Muscle layer of colon (tissue), 2 donors: ENCODE results near the gene MPZL1.

Source experiments
- H3K27ac ChIP-seq: one replicate; pipeline ENCODE4 v1.7.0; 2013; ENCODE audit warnings: low read depth, mild to moderate bottlenecking, low read length, moderate library complexity
- H3K27me3 ChIP-seq, 2 donors: one replicate each; pipeline ENCODE4 v1.7.0; 2013; ENCODE audit warnings: low read length in 2 of 2, mild to moderate bottlenecking in 2 of 2; ENCODE audit not compliant: insufficient read depth in 2 of 2, control insufficient read depth in 1 of 2
- H3K36me3 ChIP-seq: one replicate; pipeline ENCODE4 v1.7.0; 2013; ENCODE audit warnings: mild to moderate bottlenecking, low read length; ENCODE audit not compliant: insufficient read depth
- H3K4me1 ChIP-seq: one replicate; pipeline ENCODE4 v1.7.0; 2013; ENCODE audit warnings: mild to moderate bottlenecking, low read length; ENCODE audit not compliant: insufficient read depth
- H3K4me3 ChIP-seq, 2 donors: one replicate each; pipeline ENCODE4 v1.7.0; 2013; ENCODE audit warnings: low read length in 2 of 2, low read depth in 1 of 2, mild to moderate bottlenecking in 1 of 2, moderate library complexity in 1 of 2
- H3K9ac ChIP-seq: one replicate; pipeline ENCODE4 v1.7.0; 2013; ENCODE audit warnings: low read length
- H3K9me3 ChIP-seq: one replicate; pipeline ENCODE4 v1.7.0; 2013; ENCODE audit warnings: mild to moderate bottlenecking, low read length
- donor health status: abdominal sarcoma.
- donor health status: Adenocarcinoma of cecum.

The MPZL1 gene

GRCh38 chr1:167746013-167746672 lies 24.4 kb downstream of the MPZL1 start:
- Histone ChIP-seq H3K4me3 (no peak overlapping the region), H3K36me3 (no peaks in the 10 kb centered on the region), H3K9ac (no peak overlapping the region), H3K9me3 (no peaks in the 10 kb centered on the region), H3K27ac (no peak overlapping the region), H3K27me3 (no peaks in the 10 kb centered on the region), H3K4me1 (peaks cover 8% of the 10 kb centered on the region)

- no peaks in the 10 kb centered on the region for H3K36me3 ChIP-seq
- no peak overlapping the region for H3K4me3 ChIP-seq
- no peak overlapping the region for H3K9ac ChIP-seq
- H3K9me3 ChIP-seq = no peaks in the 10 kb centered on the region
- H3K4me1 ChIP-seq = peaks cover 11% of the 10 kb centered on the region
- H3K27ac ChIP-seq = no peak overlapping the region
- H3K27me3 ChIP-seq = no peaks in the 10 kb centered on the region
Observed at GRCh38 chr1:167746988-167747655, 25.3 kb downstream of the MPZL1 start.

- no peak overlapping the region for H3K4me3 ChIP-seq
- H3K9ac ChIP-seq = no peak overlapping the region
- no peaks in the 10 kb centered on the region for H3K27me3 ChIP-seq
- no peak overlapping the region for H3K27ac ChIP-seq
- H3K36me3 ChIP-seq = no peaks in the 10 kb centered on the region
- H3K9me3 ChIP-seq = no peaks in the 10 kb centered on the region
- H3K4me1 ChIP-seq = peaks cover 20% of the 10 kb centered on the region
Observed at GRCh38 chr1:167747988-167748387, 26.2 kb downstream of the MPZL1 start.

- Histone ChIP-seq H3K4me3 (no peak overlapping the region), H3K9me3 (no peaks in the 10 kb centered on the region), H3K27ac (no peak overlapping the region), H3K4me1 (peaks cover 22% of the 10 kb centered on the region), H3K9ac (no peak overlapping the region), H3K27me3 (no peaks in the 10 kb centered on the region), H3K36me3 (no peaks in the 10 kb centered on the region)
Observed at GRCh38 chr1:167748906-167749305, 27.1 kb downstream of the MPZL1 start.

- no peak overlapping the region for H3K9ac ChIP-seq
- no peaks in the 10 kb centered on the region for H3K36me3 ChIP-seq
- no peaks in the 10 kb centered on the region for H3K9me3 ChIP-seq
- peaks cover 22% of the 10 kb centered on the region for H3K4me1 ChIP-seq
- no peak overlapping the region for H3K4me3 ChIP-seq
- no peak overlapping the region for H3K27ac ChIP-seq
- no peaks in the 10 kb centered on the region for H3K27me3 ChIP-seq
Observed at GRCh38 chr1:167749741-167750140, 28.0 kb downstream of the MPZL1 start.

- Histone ChIP-seq H3K4me3 (no peak overlapping the region), H3K4me1 (peaks cover 23% of the 10 kb centered on the region), H3K36me3 (no peaks in the 10 kb centered on the region), H3K27me3 (no peaks in the 10 kb centered on the region), H3K9me3 (no peaks in the 10 kb centered on the region), H3K9ac (no peak overlapping the region), H3K27ac (no peak overlapping the region)
Observed at GRCh38 chr1:167750641-167751040, 28.9 kb downstream of the MPZL1 start.

GRCh38 chr1:167751676-167752075 lies 29.9 kb downstream of the MPZL1 start:
- Histone ChIP-seq H3K4me1 (peaks cover 29% of the 10 kb centered on the region), H3K4me3 (no peak overlapping the region), H3K27ac (no peak overlapping the region), H3K36me3 (no peaks in the 10 kb centered on the region), H3K27me3 (no peaks in the 10 kb centered on the region), H3K9ac (no peak overlapping the region), H3K9me3 (no peaks in the 10 kb centered on the region)

GRCh38 chr1:167752219-167752985 lies 30.6 kb downstream of the MPZL1 start:
- H3K27me3 ChIP-seq = no peaks in the 10 kb centered on the region
- no peak overlapping the region for H3K9ac ChIP-seq
- no peaks in the 10 kb centered on the region for H3K9me3 ChIP-seq
- no peak overlapping the region for H3K4me3 ChIP-seq
- peaks cover 33% of the 10 kb centered on the region for H3K4me1 ChIP-seq
- H3K27ac ChIP-seq = no peak overlapping the region
- H3K36me3 ChIP-seq = no peaks in the 10 kb centered on the region

GRCh38 chr1:167755654-167756053 lies 33.9 kb downstream of the MPZL1 start:
- H3K4me3 ChIP-seq = no peak overlapping the region
- no peak overlapping the region for H3K9ac ChIP-seq
- H3K9me3 ChIP-seq = no peaks in the 10 kb centered on the region
- H3K4me1 ChIP-seq = peaks cover 25% of the 10 kb centered on the region
- H3K27ac ChIP-seq = no peak overlapping the region
- no peaks in the 10 kb centered on the region for H3K27me3 ChIP-seq
- no peaks in the 10 kb centered on the region for H3K36me3 ChIP-seq

GRCh38 chr1:167756730-167757405 lies 35.1 kb downstream of the MPZL1 start:
- peaks cover 25% of the 10 kb centered on the region for H3K4me1 ChIP-seq
- H3K9me3 ChIP-seq = no peaks in the 10 kb centered on the region
- H3K27ac ChIP-seq = no peak overlapping the region
- H3K9ac ChIP-seq = no peak overlapping the region
- H3K4me3 ChIP-seq = no peak overlapping the region
- H3K36me3 ChIP-seq = no peaks in the 10 kb centered on the region
- no peaks in the 10 kb centered on the region for H3K27me3 ChIP-seq
